Prostate gland (tissue), 2 donors: Measurements from ENCODE around the gene CLPTM1L.

ENCODE experiments used
- POLR2A ChIP-seq: fragments of 450-650 bp; IDR thresholded peaks from one replicate; pipeline ENCODE4 v1.6.1; 2016; ENCODE audit warnings: antibody characterized with exemption, mild to moderate bottlenecking
- POLR2AphosphoS5 ChIP-seq: sonication (generic); formaldehyde crosslinking; IDR thresholded peaks from one replicate; pipeline ENCODE4 v1.6.1; 2017; ENCODE audit warnings: antibody characterized with exemption
- TF ChIP-seq, protein P1 (sequence below), 4 experiments: fragments of 200-600 bp in 2 of 4; fragments of 450-650 bp in 2 of 4; sonication (generic) in 2 of 4; IDR thresholded peaks; 1 replicate in 3 of 4; 2 replicates in 1 of 4; pipeline ENCODE4 v1.5.1; 2016 to 2019; ENCODE audit warnings: antibody characterized with exemption in 4 of 4, mild to moderate bottlenecking in 2 of 4, moderate library complexity in 2 of 4

DNA sequence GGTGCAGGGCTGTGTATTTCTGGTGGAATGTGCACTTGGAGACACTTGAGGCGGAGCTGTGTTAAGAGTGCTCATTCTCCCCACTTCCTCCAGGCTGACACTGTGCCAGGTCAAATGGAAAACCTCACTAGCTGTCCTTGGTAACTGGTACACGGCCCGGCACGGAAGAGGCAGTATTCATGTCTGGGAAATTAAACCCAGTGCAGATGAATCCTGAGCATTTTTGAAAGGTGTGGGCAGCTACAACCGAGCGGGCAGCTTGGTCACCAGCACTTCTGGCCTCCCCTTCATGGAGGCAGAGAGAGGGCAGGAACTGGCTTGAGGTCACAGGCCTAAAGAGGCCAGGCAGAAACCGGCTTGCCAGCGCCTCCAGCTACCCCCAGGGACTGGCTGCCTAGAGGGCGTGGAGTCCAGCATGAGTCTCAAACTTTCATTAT, 1.6 kb downstream of the CLPTM1L start:
- TF ChIP-seq, protein P1, sequence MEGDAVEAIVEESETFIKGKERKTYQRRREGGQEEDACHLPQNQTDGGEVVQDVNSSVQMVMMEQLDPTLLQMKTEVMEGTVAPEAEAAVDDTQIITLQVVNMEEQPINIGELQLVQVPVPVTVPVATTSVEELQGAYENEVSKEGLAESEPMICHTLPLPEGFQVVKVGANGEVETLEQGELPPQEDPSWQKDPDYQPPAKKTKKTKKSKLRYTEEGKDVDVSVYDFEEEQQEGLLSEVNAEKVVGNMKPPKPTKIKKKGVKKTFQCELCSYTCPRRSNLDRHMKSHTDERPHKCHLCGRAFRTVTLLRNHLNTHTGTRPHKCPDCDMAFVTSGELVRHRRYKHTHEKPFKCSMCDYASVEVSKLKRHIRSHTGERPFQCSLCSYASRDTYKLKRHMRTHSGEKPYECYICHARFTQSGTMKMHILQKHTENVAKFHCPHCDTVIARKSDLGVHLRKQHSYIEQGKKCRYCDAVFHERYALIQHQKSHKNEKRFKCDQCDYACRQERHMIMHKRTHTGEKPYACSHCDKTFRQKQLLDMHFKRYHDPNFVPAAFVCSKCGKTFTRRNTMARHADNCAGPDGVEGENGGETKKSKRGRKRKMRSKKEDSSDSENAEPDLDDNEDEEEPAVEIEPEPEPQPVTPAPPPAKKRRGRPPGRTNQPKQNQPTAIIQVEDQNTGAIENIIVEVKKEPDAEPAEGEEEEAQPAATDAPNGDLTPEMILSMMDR (IDR thresholded peaks at IDR 0.05): no peak
- TF ChIP-seq POLR2A: no peak
- no peak for TF ChIP-seq POLR2AphosphoS5
